ENCODE results near the gene PKN3.

PKN3 gene

DNA sequence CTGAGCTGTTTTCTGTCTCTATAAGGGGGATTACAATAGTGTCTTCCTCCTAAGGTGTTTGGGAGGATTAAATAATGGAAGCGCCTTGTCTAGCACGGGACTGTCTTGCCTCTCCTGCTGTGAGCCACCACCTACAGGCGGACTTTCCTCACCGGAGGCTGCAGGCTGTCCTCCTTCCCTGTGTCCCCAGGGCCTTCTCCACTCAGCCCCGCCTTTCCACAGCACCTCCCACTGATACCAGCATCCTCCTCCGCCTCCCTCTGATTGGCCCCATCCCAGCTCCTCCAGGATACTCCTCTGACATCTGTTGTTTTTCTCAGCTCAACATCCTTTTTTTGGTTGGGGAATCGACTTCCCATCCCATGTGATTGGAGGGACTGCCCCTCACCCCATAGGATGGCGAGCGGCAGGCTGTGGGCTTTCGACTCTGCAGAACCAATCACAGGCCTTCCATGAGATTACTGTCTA is 22.5 kb downstream of the PKN3 start:
- TF ChIP-seq CSDC2 (CRISPR knock-in tag; IDR thresholded peaks at IDR 0.05) (0 out of 2 replicates have a peak, but pooled peaks have one; percentile 11), PPARA (CRISPR knock-in tag; IDR thresholded peaks at IDR 0.05; ENCODE audit: borderline replicate concordance) (no peak), ZC3H10 (CRISPR knock-in tag; IDR thresholded peaks at IDR 0.05) (0 out of 2 replicates have a peak, but pooled peaks have one; percentile 1), TCF4 (CRISPR knock-in tag; IDR thresholded peaks at IDR 0.05; ENCODE audit: borderline replicate concordance) (no peak)
- TF ChIP-seq, protein P1, sequence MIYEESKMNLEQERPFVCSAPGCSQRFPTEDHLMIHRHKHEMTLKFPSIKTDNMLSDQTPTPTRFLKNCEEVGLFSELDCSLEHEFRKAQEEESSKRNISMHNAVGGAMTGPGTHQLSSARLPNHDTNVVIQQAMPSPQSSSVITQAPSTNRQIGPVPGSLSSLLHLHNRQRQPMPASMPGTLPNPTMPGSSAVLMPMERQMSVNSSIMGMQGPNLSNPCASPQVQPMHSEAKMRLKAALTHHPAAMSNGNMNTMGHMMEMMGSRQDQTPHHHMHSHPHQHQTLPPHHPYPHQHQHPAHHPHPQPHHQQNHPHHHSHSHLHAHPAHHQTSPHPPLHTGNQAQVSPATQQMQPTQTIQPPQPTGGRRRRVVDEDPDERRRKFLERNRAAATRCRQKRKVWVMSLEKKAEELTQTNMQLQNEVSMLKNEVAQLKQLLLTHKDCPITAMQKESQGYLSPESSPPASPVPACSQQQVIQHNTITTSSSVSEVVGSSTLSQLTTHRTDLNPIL (CRISPR knock-in tag; IDR thresholded peaks at IDR 0.05; ENCODE audit: low read depth), result 0 out of 2 replicates have a peak, but pooled peaks have one; percentile 22
- ATAC-seq, result peak; percentile 57

DNA sequence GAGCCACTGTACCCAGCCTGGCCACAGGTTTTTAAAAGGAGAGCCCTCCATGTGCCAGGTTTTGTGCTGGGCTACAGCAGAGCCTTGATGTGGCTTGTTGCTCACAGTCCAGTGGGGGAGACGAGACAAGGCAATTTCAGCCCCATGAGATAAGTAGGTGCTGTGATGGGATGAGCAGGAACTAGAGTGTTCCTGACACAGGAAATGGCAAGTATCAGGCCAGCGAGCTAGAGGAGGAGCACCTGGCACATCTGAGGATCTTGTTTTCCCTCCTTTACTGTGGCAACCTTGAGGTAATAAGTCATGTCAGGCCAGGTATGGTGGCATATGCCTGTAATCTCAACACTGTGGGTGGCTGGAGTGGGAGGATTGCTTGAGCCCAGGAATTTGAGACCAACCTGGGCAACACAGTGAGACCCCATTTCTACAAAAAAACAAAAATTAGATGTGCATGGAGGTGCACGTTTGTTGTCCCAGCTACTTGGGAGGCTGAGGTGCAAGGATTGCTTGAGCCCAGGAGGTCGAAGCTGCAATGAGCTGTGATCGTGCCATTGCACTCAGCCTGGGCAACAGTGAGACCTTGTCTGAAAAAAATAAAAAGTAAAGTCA is 25.4 kb downstream of the PKN3 start:
- ATAC-seq, result no peak

DNA sequence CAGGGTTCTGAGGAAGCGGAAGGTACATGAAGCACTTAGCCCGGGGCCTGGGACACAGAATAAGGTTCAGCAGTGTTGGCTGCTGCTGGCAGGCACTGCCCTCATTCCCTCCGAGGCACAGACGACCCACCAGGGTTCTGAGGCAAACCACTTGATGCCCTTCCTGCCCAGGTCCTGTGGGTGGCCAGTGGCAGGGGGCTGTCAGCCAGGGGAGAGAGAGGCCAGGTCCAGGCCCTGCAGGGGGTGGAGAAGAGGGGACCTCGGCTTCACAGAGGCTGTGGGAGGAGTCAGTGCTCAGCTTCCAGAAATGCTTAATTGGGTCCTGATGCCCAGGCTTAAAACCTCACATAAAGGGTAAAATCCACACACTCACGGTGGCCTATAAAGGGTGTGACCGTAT is 26.0 kb downstream of the PKN3 start:
- TF ChIP-seq, protein P1 (CRISPR knock-in tag; IDR thresholded peaks at IDR 0.05; ENCODE audit: low read depth), result no peak
- TF ChIP-seq BACH2 (CRISPR knock-in tag; IDR thresholded peaks at IDR 0.05; ENCODE audit: borderline replicate concordance), result no peak
- TF ChIP-seq, protein P2, sequence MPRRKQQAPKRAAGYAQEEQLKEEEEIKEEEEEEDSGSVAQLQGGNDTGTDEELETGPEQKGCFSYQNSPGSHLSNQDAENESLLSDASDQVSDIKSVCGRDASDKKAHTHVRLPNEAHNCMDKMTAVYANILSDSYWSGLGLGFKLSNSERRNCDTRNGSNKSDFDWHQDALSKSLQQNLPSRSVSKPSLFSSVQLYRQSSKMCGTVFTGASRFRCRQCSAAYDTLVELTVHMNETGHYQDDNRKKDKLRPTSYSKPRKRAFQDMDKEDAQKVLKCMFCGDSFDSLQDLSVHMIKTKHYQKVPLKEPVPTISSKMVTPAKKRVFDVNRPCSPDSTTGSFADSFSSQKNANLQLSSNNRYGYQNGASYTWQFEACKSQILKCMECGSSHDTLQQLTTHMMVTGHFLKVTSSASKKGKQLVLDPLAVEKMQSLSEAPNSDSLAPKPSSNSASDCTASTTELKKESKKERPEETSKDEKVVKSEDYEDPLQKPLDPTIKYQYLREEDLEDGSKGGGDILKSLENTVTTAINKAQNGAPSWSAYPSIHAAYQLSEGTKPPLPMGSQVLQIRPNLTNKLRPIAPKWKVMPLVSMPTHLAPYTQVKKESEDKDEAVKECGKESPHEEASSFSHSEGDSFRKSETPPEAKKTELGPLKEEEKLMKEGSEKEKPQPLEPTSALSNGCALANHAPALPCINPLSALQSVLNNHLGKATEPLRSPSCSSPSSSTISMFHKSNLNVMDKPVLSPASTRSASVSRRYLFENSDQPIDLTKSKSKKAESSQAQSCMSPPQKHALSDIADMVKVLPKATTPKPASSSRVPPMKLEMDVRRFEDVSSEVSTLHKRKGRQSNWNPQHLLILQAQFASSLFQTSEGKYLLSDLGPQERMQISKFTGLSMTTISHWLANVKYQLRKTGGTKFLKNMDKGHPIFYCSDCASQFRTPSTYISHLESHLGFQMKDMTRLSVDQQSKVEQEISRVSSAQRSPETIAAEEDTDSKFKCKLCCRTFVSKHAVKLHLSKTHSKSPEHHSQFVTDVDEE (CRISPR knock-in tag; IDR thresholded peaks at IDR 0.05), result no peak
- TF ChIP-seq RARB (CRISPR knock-in tag; IDR thresholded peaks at IDR 0.05), result no peak
- ATAC-seq, result no peak

More for the DNA sequence above, 25.4 kb downstream of the PKN3 start:
- TF ChIP-seq CSDC2 (CRISPR knock-in tag; IDR thresholded peaks at IDR 0.05) (no peak), PPARA (CRISPR knock-in tag; IDR thresholded peaks at IDR 0.05; ENCODE audit: borderline replicate concordance) (no peak), ZFP30 (CRISPR knock-in tag; IDR thresholded peaks at IDR 0.05) (no peak), ARNTL (CRISPR knock-in tag; IDR thresholded peaks at IDR 0.05; ENCODE audit: borderline replicate concordance, low read depth) (no peak), ESRRG (CRISPR knock-in tag; IDR thresholded peaks at IDR 0.05) (no peak), ZNF70 (CRISPR knock-in tag; IDR thresholded peaks at IDR 0.05) (no peak)
- TF ChIP-seq, protein P3, sequence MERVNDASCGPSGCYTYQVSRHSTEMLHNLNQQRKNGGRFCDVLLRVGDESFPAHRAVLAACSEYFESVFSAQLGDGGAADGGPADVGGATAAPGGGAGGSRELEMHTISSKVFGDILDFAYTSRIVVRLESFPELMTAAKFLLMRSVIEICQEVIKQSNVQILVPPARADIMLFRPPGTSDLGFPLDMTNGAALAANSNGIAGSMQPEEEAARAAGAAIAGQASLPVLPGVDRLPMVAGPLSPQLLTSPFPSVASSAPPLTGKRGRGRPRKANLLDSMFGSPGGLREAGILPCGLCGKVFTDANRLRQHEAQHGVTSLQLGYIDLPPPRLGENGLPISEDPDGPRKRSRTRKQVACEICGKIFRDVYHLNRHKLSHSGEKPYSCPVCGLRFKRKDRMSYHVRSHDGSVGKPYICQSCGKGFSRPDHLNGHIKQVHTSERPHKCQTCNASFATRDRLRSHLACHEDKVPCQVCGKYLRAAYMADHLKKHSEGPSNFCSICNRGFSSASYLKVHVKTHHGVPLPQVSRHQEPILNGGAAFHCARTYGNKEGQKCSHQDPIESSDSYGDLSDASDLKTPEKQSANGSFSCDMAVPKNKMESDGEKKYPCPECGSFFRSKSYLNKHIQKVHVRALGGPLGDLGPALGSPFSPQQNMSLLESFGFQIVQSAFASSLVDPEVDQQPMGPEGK (CRISPR knock-in tag; IDR thresholded peaks at IDR 0.05; ENCODE audit: borderline replicate concordance), result no peak
- TF ChIP-seq, protein P4, sequence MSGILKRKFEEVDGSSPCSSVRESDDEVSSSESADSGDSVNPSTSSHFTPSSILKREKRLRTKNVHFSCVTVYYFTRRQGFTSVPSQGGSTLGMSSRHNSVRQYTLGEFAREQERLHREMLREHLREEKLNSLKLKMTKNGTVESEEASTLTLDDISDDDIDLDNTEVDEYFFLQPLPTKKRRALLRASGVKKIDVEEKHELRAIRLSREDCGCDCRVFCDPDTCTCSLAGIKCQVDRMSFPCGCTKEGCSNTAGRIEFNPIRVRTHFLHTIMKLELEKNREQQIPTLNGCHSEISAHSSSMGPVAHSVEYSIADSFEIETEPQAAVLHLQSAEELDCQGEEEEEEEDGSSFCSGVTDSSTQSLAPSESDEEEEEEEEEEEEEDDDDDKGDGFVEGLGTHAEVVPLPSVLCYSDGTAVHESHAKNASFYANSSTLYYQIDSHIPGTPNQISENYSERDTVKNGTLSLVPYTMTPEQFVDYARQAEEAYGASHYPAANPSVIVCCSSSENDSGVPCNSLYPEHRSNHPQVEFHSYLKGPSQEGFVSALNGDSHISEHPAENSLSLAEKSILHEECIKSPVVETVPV (CRISPR knock-in tag; IDR thresholded peaks at IDR 0.05), result no peak

DNA sequence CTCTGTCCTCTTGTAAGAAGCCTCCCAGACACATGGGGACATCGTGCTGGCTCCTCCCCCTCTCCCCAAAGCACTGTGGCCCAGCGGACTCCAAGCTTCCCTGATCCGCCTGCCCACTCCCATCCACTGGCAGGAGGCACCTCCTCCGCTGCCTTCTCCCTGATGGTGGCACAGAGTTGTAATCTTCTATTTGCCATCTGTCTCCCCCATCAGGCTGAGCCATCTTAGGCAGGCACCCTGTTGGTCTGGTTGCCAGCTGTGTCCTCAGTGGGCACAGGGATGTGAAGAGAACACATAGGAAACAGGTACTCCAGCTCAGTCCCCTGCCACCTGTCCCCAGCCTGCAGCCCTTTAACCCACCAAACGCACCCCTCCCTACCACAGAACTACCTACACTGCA is 27.0 kb downstream of the PKN3 start:
- no peak for ATAC-seq
- TF ChIP-seq, protein P4 (CRISPR knock-in tag; IDR thresholded peaks at IDR 0.05), result no peak
- no peak for TF ChIP-seq ZC3H10 (CRISPR knock-in tag; IDR thresholded peaks at IDR 0.05)
- TF ChIP-seq ARNTL (CRISPR knock-in tag; IDR thresholded peaks at IDR 0.05; ENCODE audit: borderline replicate concordance, low read depth), result no peak
- no peak for TF ChIP-seq GLIS3 (CRISPR knock-in tag; IDR thresholded peaks at IDR 0.05)
- TF ChIP-seq ZFP3 (CRISPR knock-in tag; IDR thresholded peaks at IDR 0.05), result no peak
- TF ChIP-seq, protein P3 (CRISPR knock-in tag; IDR thresholded peaks at IDR 0.05; ENCODE audit: borderline replicate concordance), result no peak
- TF ChIP-seq, protein P2 (CRISPR knock-in tag; IDR thresholded peaks at IDR 0.05), result no peak
- TF ChIP-seq TCF4 (CRISPR knock-in tag; IDR thresholded peaks at IDR 0.05; ENCODE audit: borderline replicate concordance), result no peak
- no peak for TF ChIP-seq ZFP30 (CRISPR knock-in tag; IDR thresholded peaks at IDR 0.05)
- TF ChIP-seq ZNF8 (CRISPR knock-in tag; IDR thresholded peaks at IDR 0.05), result no peak
- TF ChIP-seq TOX (CRISPR knock-in tag; IDR thresholded peaks at IDR 0.05; ENCODE audit: borderline replicate concordance), result no peak
